ENCODE data around the gene FGF1. TPM values are rescaled to one million over a fixed set of nuclear protein-coding genes. Genes with fewer than 3 reads are reported as not detected.

The FGF1 gene
- total and polyA plus RNA-seq, 2 donors from 2014 or later, result 2.1 to 89.7 TPM

DNA sequence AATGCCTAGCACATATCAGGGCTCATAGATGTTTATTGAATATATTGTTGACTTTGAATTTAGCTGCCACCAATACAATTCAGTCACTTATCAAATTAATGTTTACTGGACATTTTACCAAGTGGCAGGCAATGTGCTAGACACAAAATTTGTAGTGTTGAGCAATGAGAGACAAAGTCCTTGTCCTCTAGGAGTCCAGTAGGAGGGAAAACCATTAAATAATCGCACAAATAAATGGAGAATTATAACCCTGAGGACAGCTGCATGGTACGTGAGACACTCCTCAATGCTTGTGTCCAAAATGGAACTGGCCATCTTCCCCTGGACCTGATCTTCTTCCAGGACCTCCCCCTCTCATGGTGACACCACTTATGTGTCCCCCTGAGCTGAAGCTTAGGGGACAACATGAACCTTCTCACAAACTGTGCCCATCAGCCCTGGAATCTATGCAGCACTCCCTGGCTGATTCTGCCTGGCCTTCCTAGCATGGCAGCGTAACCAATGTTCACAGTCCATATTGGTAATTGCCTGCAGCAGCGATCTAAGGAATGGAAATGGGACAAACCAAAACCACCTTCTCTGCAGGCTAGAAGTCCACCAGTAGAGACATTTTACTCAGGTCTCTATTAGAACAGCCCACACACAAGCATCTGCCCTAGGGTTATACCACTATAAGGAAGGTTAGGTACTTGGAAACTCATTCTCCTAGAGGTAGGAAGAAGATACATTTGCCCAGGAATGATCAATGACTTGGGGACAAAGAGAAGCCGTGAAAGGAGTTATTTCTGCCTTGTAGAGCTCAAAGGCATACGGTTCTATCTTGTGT lies 75.5 kb downstream of the FGF1 start:
- peaks cover 0 to 2% (median 0%) of the 10 kb centered on the region in 3 donors for H3K4me1 ChIP-seq (ENCODE audit: control insufficient read depth in 2 of 3, insufficient read depth in 2 of 3, low read depth in 1 of 3, low read length in 3 of 3)
- no peak for FAIRE-seq
- no peak for DNase-seq
- no peak overlapping the region for H3K27ac ChIP-seq (ENCODE audit: low read depth in 2 of 2, low read length in 2 of 2)
- no peaks in the 10 kb centered on the region for H3K27me3 ChIP-seq (ENCODE audit: control insufficient read depth, insufficient read depth, low read length)
- H3K4me3 ChIP-seq (ENCODE audit: low read length in 3 of 3), result no peak overlapping the region
- no peak for TF ChIP-seq CTCF (IDR thresholded peaks at IDR 0.05; ENCODE audit: borderline replicate concordance, extremely low read depth, insufficient read depth)
- no peak overlapping the region for H3K9ac ChIP-seq (ENCODE audit: low read length in 3 of 3)
- no peaks in the 10 kb centered on the region for H3K36me3 ChIP-seq (ENCODE audit: control insufficient read depth in 2 of 3, insufficient read depth in 3 of 3, low read length in 3 of 3)
- H3K9me3 ChIP-seq (ENCODE audit: control insufficient read depth in 2 of 3, insufficient read depth in 1 of 3, low read length in 3 of 3), result no peaks in the 10 kb centered on the region
- intact Hi-C loops (cut with DNase I), result no loop called here

- Histone ChIP-seq H3K9me3 (ENCODE audit: control insufficient read depth in 2 of 3, insufficient read depth in 1 of 3, low read length in 3 of 3) (no peaks in the 10 kb centered on the region), H3K36me3 (ENCODE audit: control insufficient read depth in 2 of 3, insufficient read depth in 3 of 3, low read length in 3 of 3) (no peaks in the 10 kb centered on the region), H3K9ac (ENCODE audit: low read length in 3 of 3) (no peak overlapping the region), H3K27me3 (ENCODE audit: control insufficient read depth, insufficient read depth, low read length) (no peaks in the 10 kb centered on the region), H3K4me3 (ENCODE audit: low read length in 3 of 3) (no peak overlapping the region), H3K4me1 (ENCODE audit: control insufficient read depth in 2 of 3, insufficient read depth in 2 of 3, low read depth in 1 of 3, low read length in 3 of 3) (peaks cover 0 to 2% (median 0%) of the 10 kb centered on the region in 3 donors), H3K27ac (ENCODE audit: low read depth in 2 of 2, low read length in 2 of 2) (no peak overlapping the region)
- no peak for DNase-seq
- intact Hi-C loops (cut with DNase I), result no loop called here
- no peak for FAIRE-seq
- TF ChIP-seq CTCF (IDR thresholded peaks at IDR 0.05; ENCODE audit: borderline replicate concordance, extremely low read depth, insufficient read depth), result no peak
Measured at GRCh38 chr5:142609142-142609541, 76.7 kb downstream of the FGF1 start.

GRCh38 chr5:142608081-142608480 lies 77.8 kb downstream of the FGF1 start:
- peaks cover 0 to 2% (median 0%) of the 10 kb centered on the region in 3 donors for H3K4me1 ChIP-seq (ENCODE audit: control insufficient read depth in 2 of 3, insufficient read depth in 2 of 3, low read depth in 1 of 3, low read length in 3 of 3)
- H3K36me3 ChIP-seq (ENCODE audit: control insufficient read depth in 2 of 3, insufficient read depth in 3 of 3, low read length in 3 of 3), result no peaks in the 10 kb centered on the region
- DNase-seq, result no peak
- no peak overlapping the region for H3K4me3 ChIP-seq (ENCODE audit: low read length in 3 of 3)
- no peak for TF ChIP-seq CTCF (IDR thresholded peaks at IDR 0.05; ENCODE audit: borderline replicate concordance, extremely low read depth, insufficient read depth)
- intact Hi-C loops (cut with DNase I), result no loop called here
- no peaks in the 10 kb centered on the region for H3K27me3 ChIP-seq (ENCODE audit: control insufficient read depth, insufficient read depth, low read length)
- no peaks in the 10 kb centered on the region for H3K9me3 ChIP-seq (ENCODE audit: control insufficient read depth in 2 of 3, insufficient read depth in 1 of 3, low read length in 3 of 3)
- H3K27ac ChIP-seq (ENCODE audit: low read depth in 2 of 2, low read length in 2 of 2), result no peak overlapping the region
- no peak for FAIRE-seq
- no peak overlapping the region for H3K9ac ChIP-seq (ENCODE audit: low read length in 3 of 3)
